ENCODE measurements around the gene HIGD1A.

Gene HIGD1A

DNA sequence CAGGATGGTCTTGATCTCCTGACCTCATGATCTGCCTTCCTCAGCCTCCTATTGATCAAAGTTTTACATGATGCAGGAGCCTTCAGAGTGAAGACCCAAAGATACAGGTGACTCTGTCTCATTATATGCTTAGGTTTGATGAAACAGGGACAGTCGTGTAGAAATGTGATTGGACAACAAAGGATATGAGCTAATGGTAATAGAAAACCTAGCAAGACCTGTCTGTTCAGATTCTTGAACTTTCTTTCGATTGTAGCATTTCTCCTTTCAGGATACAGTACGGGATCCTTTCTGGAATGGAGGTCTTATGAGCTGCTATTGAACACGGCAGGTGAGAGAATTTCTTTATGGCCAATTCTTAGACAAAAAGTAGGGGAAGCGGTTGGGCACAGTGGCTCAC lies 4.9 kb upstream of the HIGD1A start, which contains the start of gene ACKR2:
Gene ACKR2, plus strand, starts transcription at position 244 of the 400 bp plus-strand sequence. CDS start 55,058 bp downstream, outside the sequence.
- Histone ChIP-seq H3K36me3 (ENCODE audit: control insufficient read depth in 1 of 2, insufficient read depth in 2 of 2, low read length in 2 of 2) (no peaks in the 10 kb centered on the region), H3K4me3 (ENCODE audit: low read depth, low read length) (no peak within 1 kb of the TSS), H2BK12ac (ENCODE audit: low read length) (peak within 1 kb of the TSS; percentile 71), H3K4me1 (ENCODE audit: control insufficient read depth in 1 of 2, insufficient read depth in 2 of 2, low read length in 2 of 2) (peaks cover 13 to 15% of the 10 kb centered on the region in 2 experiments), H3K23ac (ENCODE audit: low read length) (no peak within 1 kb of the TSS), H2AFZ (ENCODE audit: insufficient read depth, low read length, poor library complexity) (no peak within 1 kb of the TSS), H3K79me2 (ENCODE audit: control insufficient read depth, insufficient read depth, low read length, poor library complexity) (peaks cover 5% of the 10 kb centered on the region), H4K12ac (ENCODE audit: low read depth, low read length) (no peak within 1 kb of the TSS), H3K4ac (ENCODE audit: low read depth, low read length) (no peak within 1 kb of the TSS), H4K8ac (ENCODE audit: low read depth, low read length) (no peak within 1 kb of the TSS), H3K9me3 (ENCODE audit: insufficient read depth, low read depth, low read length) (no peaks in the 10 kb centered on the region), H2BK120ac (ENCODE audit: insufficient read depth, low read length, poor library complexity) (peak within 1 kb of the TSS; percentile 83), H3K27me3 (ENCODE audit: insufficient read depth, low read length) (no peaks in the 10 kb centered on the region), H2BK5ac (ENCODE audit: low read depth, low read length, poor library complexity) (peak within 1 kb of the TSS; percentile 43), H3K14ac (ENCODE audit: low read length) (peak within 1 kb of the TSS; percentile 8), H3K27ac (ENCODE audit: low read depth, low read length) (peak within 1 kb of the TSS; percentile 64), H2AK5ac (ENCODE audit: low read length) (no peak within 1 kb of the TSS), H3K9ac (ENCODE audit: low read length) (no peak within 1 kb of the TSS), H3K18ac (ENCODE audit: low read length) (no peak within 1 kb of the TSS), H4K91ac (ENCODE audit: low read depth, low read length) (peak within 1 kb of the TSS; percentile 87), H3K4me2 (ENCODE audit: low read length) (peak within 1 kb of the TSS; percentile 36), H3K79me1 (ENCODE audit: low read length) (peaks cover 17% of the 10 kb centered on the region)
- peak; percentile 76 to 99 for DNase-seq
- no CpG with 5 or more reads among the region's 5 CpGs for WGBS (ENCODE audit: extremely low coverage, insufficient coverage, insufficient read length)

DNA sequence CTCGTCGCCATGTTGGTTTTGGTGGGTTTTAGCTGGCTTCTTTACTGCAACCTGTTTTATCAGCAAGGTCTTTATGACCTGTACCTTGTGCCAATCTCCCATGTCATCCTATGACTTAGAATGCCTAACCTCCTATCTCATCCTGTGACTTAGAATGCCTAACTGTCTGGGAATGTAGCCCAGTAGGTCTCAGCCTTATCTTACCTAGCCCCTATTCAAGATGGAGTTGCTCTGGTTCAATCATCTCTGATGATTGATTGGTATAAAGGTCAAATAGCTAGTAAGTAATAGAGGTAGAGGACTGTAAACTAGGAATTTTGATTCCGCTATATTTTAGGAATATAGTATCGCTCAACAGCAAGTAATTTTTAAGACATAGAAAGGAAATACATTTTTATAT lies 3.6 kb upstream of the HIGD1A start:
- Histone ChIP-seq H3K9ac (ENCODE audit: low read length) (no peak overlapping the region), H2BK120ac (ENCODE audit: insufficient read depth, low read length, poor library complexity) (no peak overlapping the region), H3K9me3 (ENCODE audit: insufficient read depth, low read depth, low read length) (no peaks in the 10 kb centered on the region), H3K23ac (ENCODE audit: low read length) (no peak overlapping the region), H2AK5ac (ENCODE audit: low read length) (no peak overlapping the region), H3K36me3 (ENCODE audit: control insufficient read depth in 1 of 2, insufficient read depth in 2 of 2, low read length in 2 of 2) (no peaks in the 10 kb centered on the region), H2AFZ (ENCODE audit: insufficient read depth, low read length, poor library complexity) (no peak overlapping the region), H3K79me2 (ENCODE audit: control insufficient read depth, insufficient read depth, low read length, poor library complexity) (peaks cover 16% of the 10 kb centered on the region), H4K91ac (ENCODE audit: low read depth, low read length) (no peak overlapping the region), H3K18ac (ENCODE audit: low read length) (no peak overlapping the region), H3K4me3 (ENCODE audit: low read depth, low read length) (no peak overlapping the region), H3K4me1 (ENCODE audit: control insufficient read depth in 1 of 2, insufficient read depth in 2 of 2, low read length in 2 of 2) (peaks cover 13 to 18% of the 10 kb centered on the region in 2 experiments), H3K27me3 (ENCODE audit: insufficient read depth, low read length) (no peaks in the 10 kb centered on the region), H4K12ac (ENCODE audit: low read depth, low read length) (no peak overlapping the region), H2BK12ac (ENCODE audit: low read length) (no peak overlapping the region), H3K4ac (ENCODE audit: low read depth, low read length) (no peak overlapping the region), H3K79me1 (ENCODE audit: low read length) (peaks cover 26% of the 10 kb centered on the region), H2BK5ac (ENCODE audit: low read depth, low read length, poor library complexity) (no peak overlapping the region), H3K14ac (ENCODE audit: low read length) (no peak overlapping the region), H4K8ac (ENCODE audit: low read depth, low read length) (no peak overlapping the region), H3K4me2 (ENCODE audit: low read length) (no peak overlapping the region), H3K27ac (ENCODE audit: low read depth, low read length) (no peak overlapping the region)
- WGBS (ENCODE audit: extremely low coverage, insufficient coverage, insufficient read length) = no CpG with 5 or more reads among the region's 4 CpGs
- peak; percentile 78 to 92 for DNase-seq

DNA sequence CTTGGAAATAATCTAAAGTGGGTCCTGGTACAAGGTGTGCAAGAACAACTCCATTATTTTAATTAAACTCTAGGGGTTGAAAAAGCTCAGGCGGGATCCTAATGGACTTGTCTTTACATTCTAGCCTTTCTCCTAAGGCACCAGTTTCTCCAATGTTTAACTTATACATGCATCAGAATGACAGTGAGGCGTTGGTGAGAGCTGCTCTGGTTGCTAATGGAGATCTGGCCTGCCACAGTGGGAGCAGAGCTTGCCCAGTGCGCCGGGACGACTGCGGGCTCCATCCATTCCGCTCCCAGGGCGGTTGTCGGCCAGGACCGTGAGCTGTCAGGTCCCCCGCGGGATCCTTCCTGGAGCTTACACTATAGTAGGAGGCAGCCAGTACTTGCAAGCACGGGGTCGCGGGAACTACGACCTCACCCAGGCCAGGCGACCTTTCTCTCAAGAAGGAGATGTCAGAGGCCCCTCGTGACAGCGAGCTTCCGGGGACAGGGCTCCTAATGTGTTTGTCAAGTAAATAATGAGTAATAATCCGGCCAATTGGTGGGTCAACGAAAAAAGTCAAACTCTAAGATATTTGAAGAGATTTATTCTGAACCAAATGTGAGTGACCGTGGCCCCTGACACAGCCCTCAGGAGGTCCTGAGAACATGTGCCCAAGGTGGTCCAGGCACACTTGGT lies 991 bp upstream of the HIGD1A start:
- peak overlapping the region; percentile 27 for H2BK5ac ChIP-seq (ENCODE audit: low read depth, low read length, poor library complexity)
- peaks cover 16% of the 10 kb centered on the region for H3K79me2 ChIP-seq (ENCODE audit: control insufficient read depth, insufficient read depth, low read length, poor library complexity)
- no peak overlapping the region for H3K23ac ChIP-seq (ENCODE audit: low read length)
- no peak overlapping the region for H3K9ac ChIP-seq (ENCODE audit: low read length)
- no peak overlapping the region for H3K14ac ChIP-seq (ENCODE audit: low read length)
- peak overlapping the region; percentile 3 for H2BK120ac ChIP-seq (ENCODE audit: insufficient read depth, low read length, poor library complexity)
- peak overlapping the region; percentile 37 for H2BK12ac ChIP-seq (ENCODE audit: low read length)
- peak overlapping the region; percentile 42 for H4K8ac ChIP-seq (ENCODE audit: low read depth, low read length)
- H3K4me2 ChIP-seq (ENCODE audit: low read length) = peak overlapping the region; percentile 62
- H3K79me1 ChIP-seq (ENCODE audit: low read length) = peaks cover 15% of the 10 kb centered on the region
- DNase-seq = peak; percentile 49 to 63
- H4K91ac ChIP-seq (ENCODE audit: low read depth, low read length) = no peak overlapping the region
- no peak overlapping the region for H4K12ac ChIP-seq (ENCODE audit: low read depth, low read length)
- no peaks in the 10 kb centered on the region for H3K36me3 ChIP-seq (ENCODE audit: control insufficient read depth in 1 of 2, insufficient read depth in 2 of 2, low read length in 2 of 2)
- no CpG with 5 or more reads among the region's 23 CpGs for WGBS (ENCODE audit: extremely low coverage, insufficient coverage, insufficient read length)
- H3K18ac ChIP-seq (ENCODE audit: low read length) = no peak overlapping the region
- H2AK5ac ChIP-seq (ENCODE audit: low read length) = no peak overlapping the region
- no peak overlapping the region for H3K27ac ChIP-seq (ENCODE audit: low read depth, low read length)
- H3K4ac ChIP-seq (ENCODE audit: low read depth, low read length) = no peak overlapping the region
- peaks cover 6 to 11% of the 10 kb centered on the region in 2 experiments for H3K4me1 ChIP-seq (ENCODE audit: control insufficient read depth in 1 of 2, insufficient read depth in 2 of 2, low read length in 2 of 2)
- peak overlapping the region; percentile 43 for H2AFZ ChIP-seq (ENCODE audit: insufficient read depth, low read length, poor library complexity)
- H3K4me3 ChIP-seq (ENCODE audit: low read depth, low read length) = no peak overlapping the region
- H3K9me3 ChIP-seq (ENCODE audit: insufficient read depth, low read depth, low read length) = no peaks in the 10 kb centered on the region
- no peaks in the 10 kb centered on the region for H3K27me3 ChIP-seq (ENCODE audit: insufficient read depth, low read length)

DNA sequence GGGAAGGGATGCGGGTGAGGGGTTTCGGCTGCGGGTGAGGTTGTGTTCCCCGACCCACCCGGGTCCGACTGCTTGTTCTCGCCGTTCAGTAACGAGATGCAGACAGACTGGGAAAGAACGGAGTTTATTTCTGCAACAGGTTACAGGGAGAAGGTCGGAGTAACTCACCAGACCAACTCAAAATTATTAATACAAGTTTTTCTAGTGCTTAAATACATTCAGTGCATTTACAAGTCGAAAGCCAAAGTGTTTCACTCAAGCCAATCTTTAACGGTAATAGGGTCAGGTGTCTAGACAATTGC lies 492 bp upstream of the HIGD1A start:
- peaks cover 3% of the 10 kb centered on the region in 2 experiments for H3K36me3 ChIP-seq (ENCODE audit: control insufficient read depth in 1 of 2, insufficient read depth in 2 of 2, low read length in 2 of 2)
- H3K79me2 ChIP-seq (ENCODE audit: control insufficient read depth, insufficient read depth, low read length, poor library complexity) = peaks cover 16% of the 10 kb centered on the region
- peak overlapping the region; percentile 88 for H4K8ac ChIP-seq (ENCODE audit: low read depth, low read length)
- peak overlapping the region; percentile 71 for H4K12ac ChIP-seq (ENCODE audit: low read depth, low read length)
- peak overlapping the region; percentile 87 for H3K14ac ChIP-seq (ENCODE audit: low read length)
- H3K4ac ChIP-seq (ENCODE audit: low read depth, low read length) = peak overlapping the region; percentile 19
- H3K4me3 ChIP-seq (ENCODE audit: low read depth, low read length) = peak overlapping the region; percentile 78
- peak overlapping the region; percentile 25 for H2BK12ac ChIP-seq (ENCODE audit: low read length)
- peak overlapping the region; percentile 74 for H3K9ac ChIP-seq (ENCODE audit: low read length)
- H3K27me3 ChIP-seq (ENCODE audit: insufficient read depth, low read length) = no peaks in the 10 kb centered on the region
- no peak overlapping the region for H3K23ac ChIP-seq (ENCODE audit: low read length)
- peak overlapping the region; percentile 91 for H3K18ac ChIP-seq (ENCODE audit: low read length)
- peak overlapping the region; percentile 57 for H3K27ac ChIP-seq (ENCODE audit: low read depth, low read length)
- H2BK120ac ChIP-seq (ENCODE audit: insufficient read depth, low read length, poor library complexity) = peak overlapping the region; percentile 62
- H3K4me1 ChIP-seq (ENCODE audit: control insufficient read depth in 1 of 2, insufficient read depth in 2 of 2, low read length in 2 of 2) = peaks cover 6 to 11% of the 10 kb centered on the region in 2 experiments
- H2BK5ac ChIP-seq (ENCODE audit: low read depth, low read length, poor library complexity) = peak overlapping the region; percentile 70
- H2AK5ac ChIP-seq (ENCODE audit: low read length) = peak overlapping the region; percentile 27
- peak overlapping the region; percentile 62 for H3K4me2 ChIP-seq (ENCODE audit: low read length)
- peaks cover 15% of the 10 kb centered on the region for H3K79me1 ChIP-seq (ENCODE audit: low read length)
- no peak for DNase-seq
- no CpG with 5 or more reads among the region's 13 CpGs for WGBS (ENCODE audit: extremely low coverage, insufficient coverage, insufficient read length)
- peak overlapping the region; percentile 74 for H4K91ac ChIP-seq (ENCODE audit: low read depth, low read length)
- peak overlapping the region; percentile 84 for H2AFZ ChIP-seq (ENCODE audit: insufficient read depth, low read length, poor library complexity)
- H3K9me3 ChIP-seq (ENCODE audit: insufficient read depth, low read depth, low read length) = no peaks in the 10 kb centered on the region

Data from trophoblast cell (in vitro differentiated cells and primary cell).